ENCODE data around the gene SLC30A9.

DNA sequence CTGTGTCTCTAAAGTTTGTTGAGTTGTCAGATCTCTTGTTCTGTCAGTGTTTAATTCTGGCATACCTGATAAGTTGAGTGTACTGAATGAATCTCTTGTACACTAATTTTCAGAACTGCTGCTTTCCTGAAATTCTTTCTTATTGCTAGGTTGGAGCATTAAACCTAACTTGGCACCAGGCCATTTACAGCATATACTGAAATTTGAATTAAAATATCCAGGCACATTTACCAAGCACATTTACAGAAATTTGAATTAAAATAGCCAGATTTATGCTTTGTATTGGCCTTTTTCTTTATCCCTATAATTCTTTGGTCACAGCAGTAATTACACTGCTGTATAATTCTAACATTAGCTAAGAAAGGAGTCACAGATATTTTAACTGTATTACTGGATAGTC lies 46.2 kb upstream of the SLC30A9 start:
- TF ChIP-seq EZH2 (conservative IDR thresholded peaks at IDR 0.05; ENCODE audit: low read depth, low read length) (no peak), MYNN (CRISPR knock-in tag; IDR thresholded peaks at IDR 0.05; ENCODE audit: low read depth) (no peak), JUND (CRISPR knock-in tag; IDR thresholded peaks at IDR 0.05) (no peak), HCFC1 (IDR thresholded peaks at IDR 0.05; ENCODE audit: low read depth, low read length) (no peak), EP300 (IDR thresholded peaks at IDR 0.05; ENCODE audit: low read depth in 2 of 2, low read length in 2 of 2) (no peak), EP300 (CRISPR knock-in tag; IDR thresholded peaks at IDR 0.05; ENCODE audit: borderline replicate concordance) (no peak), NCOA2 (CRISPR knock-in tag; IDR thresholded peaks at IDR 0.05) (no peak), ADNP (CRISPR knock-in tag; IDR thresholded peaks at IDR 0.05) (no peak), ZNF225 (CRISPR knock-in tag; IDR thresholded peaks at IDR 0.05) (no peak)

All from HepG2 (cell line).